HG02885 (cell line): Measurements from ENCODE around the gene DCAF12.
"Not testable (repeated sequence)": the region's sequence is repeated elsewhere in the genome, so short reads cannot be mapped to it uniquely, and the experiment has no call there.

ENCODE experiments used
- ATAC-seq: cut with Tn5 transposase; IDR thresholded peaks from one replicate; pipeline ENCODE4 v1.9.1; 2021; ENCODE audit warnings: mild to moderate bottlenecking; ENCODE audit not compliant: unreplicated experiment, poor library complexity

DCAF12 gene

DNA sequence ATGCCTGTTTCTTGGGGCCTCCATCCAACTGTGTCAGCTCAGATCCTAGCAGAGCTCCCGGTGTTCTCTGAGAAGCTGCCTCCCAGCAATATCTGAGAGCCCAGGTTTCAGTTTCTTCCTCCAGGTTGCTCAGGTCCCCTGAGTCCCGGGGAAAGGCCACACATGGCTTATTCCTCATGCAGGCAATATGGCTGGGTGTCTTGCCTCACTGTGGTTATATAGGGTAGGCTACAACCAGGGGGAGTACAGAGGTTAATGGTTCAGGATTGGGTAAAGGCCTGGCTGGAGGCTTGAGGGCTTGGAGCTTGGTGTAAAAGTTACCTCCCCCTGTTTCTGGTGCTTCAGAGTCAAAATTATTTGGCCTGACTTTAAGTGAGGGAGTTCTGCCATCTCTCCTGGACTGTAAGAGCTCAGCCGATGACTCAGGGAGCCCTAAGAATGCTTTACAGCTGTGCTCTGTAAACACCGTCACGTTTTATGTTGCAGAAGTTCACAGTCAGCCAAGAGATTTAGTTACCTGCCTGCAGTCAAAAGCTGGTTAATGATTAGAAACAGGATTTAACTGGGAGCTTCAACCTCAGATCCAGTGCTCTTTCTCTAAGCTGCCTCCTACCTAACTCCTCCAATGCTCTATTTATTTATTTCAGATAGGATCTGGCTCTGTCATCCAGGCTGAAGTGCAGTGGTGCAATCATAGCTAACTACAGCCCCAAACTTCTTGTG, 53.5 kb downstream of the DCAF12 start:
- ATAC-seq, result no peak

GRCh38 chr9:34072410-34072809, 54.1 kb downstream of the DCAF12 start:
- no peak for ATAC-seq

DNA sequence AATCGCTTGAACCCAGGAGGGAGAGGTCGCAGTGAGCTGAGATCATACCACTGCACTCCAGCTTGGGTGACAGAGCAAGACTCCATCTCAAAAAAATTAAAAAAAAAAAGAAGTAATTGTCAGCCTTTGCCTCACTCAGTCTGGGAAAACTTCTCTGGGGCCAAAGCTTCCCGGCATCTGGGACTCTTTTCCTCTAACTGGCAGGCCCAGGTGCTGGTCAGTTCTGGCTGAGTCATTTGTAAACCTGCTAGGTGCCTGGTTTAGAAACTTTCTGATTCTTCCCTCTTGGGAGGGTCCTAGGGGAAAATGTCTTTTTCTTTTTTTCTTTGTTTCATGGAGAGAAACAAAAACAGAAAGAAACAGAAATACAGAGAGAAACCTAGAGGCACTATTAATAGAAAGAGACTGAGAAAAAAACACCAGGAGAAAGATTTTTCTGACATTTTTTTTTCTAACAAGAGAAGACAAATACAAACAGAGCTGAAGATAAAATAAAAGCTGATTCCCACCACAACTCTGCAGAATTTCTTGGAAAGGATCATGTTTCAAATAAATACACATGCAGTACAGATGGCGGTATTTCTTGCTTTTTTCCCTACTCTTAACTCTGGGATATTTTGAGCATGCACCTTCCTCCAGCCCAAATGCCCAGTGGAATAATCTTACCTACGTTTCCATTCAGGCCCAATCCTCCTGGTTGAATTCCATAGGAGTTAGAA, 55.7 kb downstream of the DCAF12 start:
- ATAC-seq, result no peak

- no peak for ATAC-seq
Measured at GRCh38 chr9:34069831-34070230, 56.7 kb downstream of the DCAF12 start.

- ATAC-seq, result no peak
Measured at GRCh38 chr9:34065541-34065940, 61.0 kb downstream of the DCAF12 start.

DNA sequence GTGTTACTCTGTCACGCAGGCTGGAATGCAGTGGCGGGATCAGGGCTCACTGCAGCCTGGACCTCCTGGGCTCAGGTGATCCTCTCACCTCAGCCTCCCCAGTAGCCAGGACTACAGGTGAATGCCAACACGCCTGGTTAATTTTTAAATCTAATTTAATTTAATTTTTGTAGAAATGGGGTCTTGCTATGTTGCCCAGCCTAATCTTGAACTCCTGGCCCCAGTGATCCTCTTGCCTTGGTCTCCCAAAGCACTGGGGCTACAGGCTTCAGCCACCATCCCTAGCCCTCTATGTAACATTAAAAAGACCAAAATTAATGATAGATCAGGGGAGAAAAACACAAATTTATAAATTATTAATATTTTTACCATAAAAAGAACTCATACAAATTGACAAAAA, 66.5 kb downstream of the DCAF12 start:
- no peak for ATAC-seq

- ATAC-seq, result no peak
Measured at GRCh38 chr9:34059281-34059680, 67.2 kb downstream of the DCAF12 start.

- no peak for ATAC-seq
Measured at GRCh38 chr9:34049630-34050384, 76.7 kb downstream of the DCAF12 start.

- peak; percentile 86 for ATAC-seq
Measured at GRCh38 chr9:34048727-34049629, 77.5 kb downstream of the DCAF12 start, which contains the start of gene UBAP2. TSS of gene UBAP2 (minus strand) at chr9:34048887. CDS start at chr9:34017148, 31,739 bp downstream.

- ATAC-seq, result peak; percentile 34
Measured at GRCh38 chr9:34047864-34048726, 78.4 kb downstream of the DCAF12 start.

GRCh38 chr9:34046784-34047379, 79.6 kb downstream of the DCAF12 start:
- no peak for ATAC-seq

DNA sequence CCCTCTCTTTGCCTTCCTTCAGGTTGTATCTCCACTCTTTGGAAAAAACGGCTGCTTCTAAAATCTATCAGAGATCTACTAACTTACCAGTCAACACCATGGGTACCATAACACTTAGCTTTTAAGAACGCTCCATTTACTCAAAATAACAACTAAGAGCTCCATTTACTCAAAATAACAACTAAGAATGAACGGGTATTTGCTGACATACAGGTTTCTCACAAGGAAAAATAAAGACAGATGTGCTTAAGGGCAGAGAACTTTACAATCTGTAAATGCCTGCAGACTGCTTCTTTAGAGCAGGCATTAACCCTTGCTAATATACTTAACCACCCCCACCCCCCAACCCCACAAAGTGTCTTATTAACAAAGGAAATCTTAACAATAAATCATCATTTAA, 80.6 kb downstream of the DCAF12 start:
- no peak for ATAC-seq

GRCh38 chr9:34042074-34042473, 84.4 kb downstream of the DCAF12 start:
- ATAC-seq, result not testable (repeated sequence)

DNA sequence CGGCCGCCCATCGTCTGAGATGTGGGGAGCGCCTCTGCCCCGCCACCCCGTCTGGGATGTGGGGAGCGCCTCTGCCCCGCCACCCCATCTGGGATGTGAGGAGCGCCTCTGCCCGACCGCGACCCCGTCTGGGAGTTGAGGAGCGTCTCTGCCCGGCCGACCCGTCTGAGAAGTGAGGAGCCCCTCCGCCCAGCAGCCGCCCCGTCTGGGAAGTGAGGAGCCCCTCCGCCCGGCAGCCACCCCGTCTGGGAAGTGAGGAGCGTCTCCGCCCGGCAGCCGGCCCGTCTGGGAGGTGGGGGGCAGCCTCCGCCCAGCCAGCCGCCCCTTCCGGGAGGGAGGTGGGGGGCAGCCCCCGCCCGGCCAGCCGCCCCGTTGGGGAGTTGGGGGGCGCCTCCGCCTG, 87.6 kb downstream of the DCAF12 start:
- ATAC-seq, result not testable (repeated sequence)

DNA sequence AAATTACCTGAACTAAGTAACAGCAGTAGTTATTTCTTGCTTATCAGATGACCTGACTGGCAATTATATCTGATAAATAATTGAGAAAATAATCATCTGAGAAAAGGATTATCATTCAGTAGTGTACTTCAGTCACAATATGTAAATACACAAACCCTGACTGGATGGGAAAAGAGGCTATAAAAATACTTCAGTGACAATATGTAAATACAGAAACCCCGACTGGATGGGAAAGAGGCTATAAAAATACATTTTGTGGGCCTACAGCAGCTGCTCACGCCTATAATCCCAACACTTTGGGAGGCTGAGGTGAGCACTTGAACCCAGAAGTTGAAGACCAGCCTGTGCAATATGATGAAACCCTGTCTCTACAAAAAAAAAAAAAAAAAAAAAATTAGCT, 88.9 kb downstream of the DCAF12 start:
- ATAC-seq, result no peak

DNA sequence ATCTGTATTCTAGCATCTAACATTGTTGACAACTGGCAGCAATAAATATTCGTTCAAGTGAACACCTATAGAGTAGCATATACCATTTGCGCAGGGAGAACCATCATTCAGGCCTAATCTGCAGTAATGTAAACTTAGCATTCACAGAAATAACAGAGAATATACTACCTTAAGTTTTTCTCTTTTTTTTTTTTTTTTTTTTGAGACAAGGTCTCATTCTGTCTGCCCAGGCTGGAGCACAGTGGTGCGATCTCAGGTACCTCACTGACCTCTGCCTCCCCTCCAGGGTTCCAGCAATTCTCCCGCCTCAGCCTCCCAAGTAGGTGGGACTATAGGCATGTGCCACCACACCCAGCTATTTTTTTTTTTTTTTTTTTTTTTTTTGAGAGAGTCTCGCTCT, 89.9 kb downstream of the DCAF12 start:
- no peak for ATAC-seq
